OCI-LY1 (cell line): ENCODE data around the gene PZP.
"Not testable (repeated sequence)": the region's sequence is repeated elsewhere in the genome, so short reads cannot be mapped to it uniquely, and the experiment has no call there.

Experiments
- CTCF ChIP-seq: fragments of 200-600 bp; sonication (generic), shearing (Covaris generic); IDR thresholded peaks from 2 replicates; pipeline ENCODE4 v1.5.1; 2017; ENCODE audit warnings: mild to moderate bottlenecking, antibody characterized with exemption, low read length, moderate library complexity, mixed read lengths
- EZH2 ChIP-seq: fragments of 200-600 bp; sonication (generic), shearing (Covaris generic); IDR thresholded peaks from 2 replicates; pipeline ENCODE4 v1.8.0; 2017; ENCODE audit warnings: borderline replicate concordance, mixed run types, mild to moderate bottlenecking, antibody characterized with exemption, low read length, moderate library complexity, mixed read lengths

GRCh38 chr12:9139588-9140290 lies 68.5 kb downstream of the PZP start:
- not testable (repeated sequence) for TF ChIP-seq CTCF, EZH2
